Left ventricle myocardium inferior (tissue), 1 donor: Measurements from ENCODE around the gene ZNF670. TPM values are rescaled to one million over a fixed set of nuclear protein-coding genes. Genes with fewer than 3 reads are reported as not detected.

Experiments
- DNase-seq: peaks from one replicate; pipeline ENCODE4 v3.0.0-alpha.2; 2020
- H3K27ac ChIP-seq: fragments of 200-600 bp; replicated peaks from 2 replicates; pipeline ENCODE4 v1.8.0; 2021
- H3K27me3 ChIP-seq: fragments of 200-600 bp; 2 replicates; pipeline ENCODE4 v1.8.0; 2021; ENCODE audit warnings: low read depth
- H3K36me3 ChIP-seq: fragments of 200-600 bp; 2 replicates; pipeline ENCODE4 v1.8.0; 2021
- H3K4me1 ChIP-seq: fragments of 200-600 bp; 2 replicates; pipeline ENCODE4 v1.8.0; 2021
- H3K4me3 ChIP-seq: fragments of 200-600 bp; 2 replicates; pipeline ENCODE4 v1.8.0; 2021; ENCODE audit warnings: mild to moderate bottlenecking, moderate library complexity
- H3K9me3 ChIP-seq: fragments of 200-600 bp; replicated peaks from 2 replicates; pipeline ENCODE4 v1.8.0; 2021
- CTCF ChIP-seq: fragments of 200-600 bp; IDR thresholded peaks from 2 replicates; pipeline ENCODE4 v1.8.0; 2021; ENCODE audit warnings: antibody characterized with exemption, mild to moderate bottlenecking, borderline replicate concordance
- intact Hi-C: fragments of 100-400 bp; cut with micrococcal nuclease; formaldehyde crosslinking; loops from one replicate; pipeline ENCODE4 v1.11.0; 2022
- total RNA-seq: library from RNA; stranded (reverse); fragmentation: NEBNext Ultra II Directional; extraction: Animal tissue kit (Norgen Biotek cat#: 25700); gene quantifications from one replicate; pipeline ENCODE4 v1.2.1, GENCODE V29; 2021
- donor health status: DM: no; HTN: yes; CAD: no; lungs with severe emphysema.

Gene ZNF670
- total RNA-seq, 1 donor from 2014 or later, result 1.5 TPM

- Histone ChIP-seq H3K27me3 (no peaks in the 10 kb centered on the region), H3K4me1 (peaks cover 44% of the 10 kb centered on the region), H3K36me3 (no peaks in the 10 kb centered on the region), H3K27ac (no peak overlapping the region), H3K9me3 (peaks cover 4% of the 10 kb centered on the region), H3K4me3 (no peak overlapping the region)
- DNase-seq, result no peak
- TF ChIP-seq CTCF, result no peak
- intact Hi-C loops, result no loop called here
These were observed 29.1 kb upstream of the ZNF670 start for GRCh38 chr1:247107694-247108093.

GRCh38 chr1:247105966-247106365, 27.4 kb upstream of the ZNF670 start:
- TF ChIP-seq CTCF, result no peak
- DNase-seq, result no peak
- H3K36me3 ChIP-seq, result peaks cover 13% of the 10 kb centered on the region
- H3K4me1 ChIP-seq, result peaks cover 30% of the 10 kb centered on the region
- peaks cover 20% of the 10 kb centered on the region for H3K9me3 ChIP-seq
- intact Hi-C loops, result no loop called here
- H3K27ac ChIP-seq, result no peak overlapping the region
- no peak overlapping the region for H3K4me3 ChIP-seq
- no peaks in the 10 kb centered on the region for H3K27me3 ChIP-seq

GRCh38 chr1:247104965-247105364, 26.4 kb upstream of the ZNF670 start:
- Histone ChIP-seq H3K36me3 (peaks cover 23% of the 10 kb centered on the region), H3K4me3 (peak overlapping the region; percentile 76), H3K27me3 (no peaks in the 10 kb centered on the region), H3K27ac (peak overlapping the region; percentile 91), H3K4me1 (peaks cover 25% of the 10 kb centered on the region), H3K9me3 (peaks cover 30% of the 10 kb centered on the region)
- DNase-seq, result no peak
- intact Hi-C loops, result no loop called here
- TF ChIP-seq CTCF, result no peak

GRCh38 chr1:247103859-247104591, 25.4 kb upstream of the ZNF670 start, which contains the start of gene ZNF669:
Gene ZNF669, minus strand, starts transcription at chr1:247104356. Its CDS starts 157 bp downstream, at chr1:247104199.
- peaks cover 25% of the 10 kb centered on the region for H3K4me1 ChIP-seq
- peaks cover 32% of the 10 kb centered on the region for H3K36me3 ChIP-seq
- H3K9me3 ChIP-seq, result peaks cover 37% of the 10 kb centered on the region
- no peaks in the 10 kb centered on the region for H3K27me3 ChIP-seq
- TF ChIP-seq CTCF, result no peak
- peak within 1 kb of the TSS; percentile 91 for H3K27ac ChIP-seq
- DNase-seq, result peak; percentile 97
- H3K4me3 ChIP-seq, result peak within 1 kb of the TSS; percentile 76
- intact Hi-C loops, result no loop called here

GRCh38 chr1:247102381-247102780, 23.8 kb upstream of the ZNF670 start:
- Histone ChIP-seq H3K4me1 (peaks cover 25% of the 10 kb centered on the region), H3K4me3 (no peak overlapping the region), H3K27me3 (no peaks in the 10 kb centered on the region), H3K36me3 (peaks cover 49% of the 10 kb centered on the region), H3K9me3 (peaks cover 53% of the 10 kb centered on the region), H3K27ac (no peak overlapping the region)
- no peak for TF ChIP-seq CTCF
- DNase-seq, result no peak
- intact Hi-C loops, result no loop called here
